Activated CD4-positive, alpha-beta T cell treated with anti-CD3 and anti-CD28 coated beads, Interleukin-2, Interleukin-4, amounts not matched to agents 100 ng/mL and 50 ng/mL, durations not matched to agents 16 hours and 8 hours (primary cell): ENCODE results near the gene CA6.
"Not testable (repeated sequence)": the region's sequence is repeated elsewhere in the genome, so short reads cannot be mapped to it uniquely, and the experiment has no call there.

Experiments
- DNase-seq: peaks from one replicate; pipeline ENCODE4 v3.0.0-alpha.2; 2020; ENCODE audit warnings: low spot score

The CA6 gene

GRCh38 chr1:8926707-8927694 is 18.7 kb upstream of the CA6 start:
- no peak for DNase-seq

- DNase-seq: no peak
Measured at GRCh38 chr1:8930116-8930515, 15.6 kb upstream of the CA6 start.

- not testable (repeated sequence) for DNase-seq
Measured at GRCh38 chr1:8937051-8937450, 8.6 kb upstream of the CA6 start.

DNA sequence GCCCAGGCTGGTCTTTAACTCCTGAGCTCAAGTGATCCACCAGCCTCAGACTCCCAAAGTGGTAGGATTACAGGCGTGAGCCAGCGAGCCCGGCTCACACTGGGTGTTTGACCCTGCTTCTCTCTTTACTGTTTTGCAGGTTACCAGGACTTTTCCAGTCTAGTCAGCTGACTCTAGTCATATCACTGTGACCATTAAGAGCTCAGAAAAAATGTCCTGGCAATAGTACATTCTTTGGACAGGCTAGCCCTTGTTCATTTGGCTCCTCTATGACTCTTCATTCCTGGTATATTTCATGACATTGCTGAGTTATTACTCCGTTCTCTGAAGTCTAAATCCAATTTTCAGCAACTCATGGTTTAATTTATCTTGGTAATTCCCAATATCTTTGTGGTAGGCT is 8.0 kb upstream of the CA6 start:
- no peak for DNase-seq

DNA sequence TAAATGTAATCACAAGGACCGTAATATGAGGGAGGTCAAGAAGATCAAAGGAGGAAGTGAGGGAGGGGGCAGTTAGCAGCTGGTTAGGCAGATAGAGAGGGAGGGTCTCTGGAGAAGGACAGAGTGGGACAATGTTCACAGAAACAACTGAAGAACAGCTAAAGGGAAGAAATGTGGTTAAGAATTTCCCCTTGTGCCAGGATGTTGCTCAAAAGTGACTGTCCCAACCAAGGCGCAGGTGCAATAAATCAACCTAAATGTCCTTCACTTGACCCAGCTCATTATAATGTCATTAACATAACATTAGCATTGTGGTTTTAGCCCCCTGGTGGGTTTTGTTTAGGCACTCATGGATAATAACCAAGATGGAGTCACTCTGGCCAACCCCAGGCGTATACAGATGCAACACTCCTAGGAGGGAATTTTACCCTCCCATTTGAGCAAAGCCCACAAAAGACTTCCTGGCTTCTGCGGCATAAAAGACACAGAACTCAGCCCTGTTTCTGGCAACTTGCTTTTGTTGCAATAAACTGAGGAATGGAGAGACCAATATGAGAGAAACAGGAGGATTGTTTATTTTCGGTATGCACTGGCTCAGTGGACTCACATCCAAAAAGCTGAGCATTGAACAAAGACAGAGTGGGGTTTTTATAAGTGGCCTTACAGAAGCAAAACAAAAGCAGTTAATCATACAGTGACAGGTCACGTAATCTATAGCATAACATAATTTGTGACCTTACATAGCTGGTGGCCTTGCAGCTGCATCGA is 7.3 kb upstream of the CA6 start:
- DNase-seq: no peak

- DNase-seq: no peak
Measured at GRCh38 chr1:8939000-8939265, 6.7 kb upstream of the CA6 start.

DNA sequence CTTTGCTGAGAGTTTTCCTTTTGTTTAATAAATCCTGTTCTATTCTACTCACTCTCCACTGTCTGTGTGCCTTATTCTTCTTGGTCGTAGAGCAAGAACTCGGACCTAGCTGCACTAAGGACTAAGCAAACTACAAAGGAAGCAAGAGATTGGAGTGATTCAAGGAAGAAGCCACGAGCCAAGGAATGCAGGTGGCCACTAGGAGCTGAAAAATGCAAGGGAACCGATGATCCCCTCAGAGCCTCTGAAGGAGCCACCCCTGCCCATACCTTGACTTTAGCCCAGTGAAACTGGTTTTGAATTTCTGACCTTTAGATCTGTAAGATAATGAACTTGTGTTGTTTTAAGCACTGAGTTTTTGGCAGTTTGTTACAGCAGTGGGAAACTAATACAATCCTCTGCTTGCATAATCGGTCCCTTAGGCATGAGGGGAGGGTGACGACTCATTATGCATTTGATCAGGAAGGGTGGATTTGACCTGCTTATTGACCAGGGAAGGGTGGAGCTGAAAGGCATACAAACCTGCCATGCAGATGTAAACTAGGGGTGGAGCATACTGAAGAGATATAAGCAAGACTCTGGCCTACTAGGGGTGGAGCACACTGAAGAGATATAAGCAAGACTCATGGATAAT is 6.2 kb upstream of the CA6 start:
- peak; percentile 15 for DNase-seq

DNA sequence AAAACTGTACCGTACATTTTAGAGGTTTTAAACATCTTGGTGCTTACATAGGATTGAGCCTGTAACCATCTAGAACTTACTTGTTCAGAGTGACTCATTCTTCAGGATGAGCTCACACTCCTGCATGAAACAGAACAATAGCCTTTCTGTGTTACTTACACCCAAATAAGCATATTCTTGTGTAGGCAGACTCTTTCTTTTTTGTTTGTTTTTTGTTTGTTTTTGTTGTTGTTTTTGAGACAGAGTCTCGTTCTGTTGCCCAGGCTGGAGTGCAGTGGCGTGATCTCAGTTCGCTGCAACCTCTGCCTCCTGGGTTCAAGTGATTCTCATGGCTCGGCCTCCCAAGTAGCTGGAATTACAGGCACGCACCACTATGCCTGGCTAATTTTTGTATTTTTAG is 3.8 kb upstream of the CA6 start:
- DNase-seq: no peak

GRCh38 chr1:8943498-8944405 is 1.9 kb upstream of the CA6 start:
- no peak for DNase-seq

DNA sequence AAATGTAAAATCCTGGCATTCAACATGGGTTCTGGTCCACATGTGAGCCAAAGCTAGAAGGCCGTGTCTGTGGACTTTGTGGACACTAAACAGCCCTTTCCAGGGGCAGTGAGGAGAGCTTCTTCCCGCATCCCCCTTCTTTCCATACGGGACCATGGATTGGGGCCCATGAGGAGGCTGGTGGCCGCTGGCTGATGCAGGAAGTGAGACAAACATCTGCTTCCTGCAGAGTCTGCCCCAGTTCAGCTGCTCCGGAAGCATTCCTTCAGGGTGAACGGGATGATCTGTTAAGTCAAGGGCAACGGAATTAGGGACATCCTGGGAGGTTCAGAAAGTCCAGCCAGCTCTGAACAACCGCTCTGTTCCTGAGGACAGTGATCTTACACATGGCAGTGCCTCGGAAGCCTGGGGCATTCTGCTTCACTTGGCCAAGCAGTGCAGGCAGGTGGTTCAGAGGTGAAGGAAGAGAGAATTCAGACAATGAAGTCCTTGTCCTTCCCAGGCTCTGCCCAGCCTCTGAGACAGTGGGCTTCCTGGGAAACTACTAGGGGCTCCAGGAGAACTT is 1.5 kb downstream of the CA6 start:
- DNase-seq: no peak

DNA sequence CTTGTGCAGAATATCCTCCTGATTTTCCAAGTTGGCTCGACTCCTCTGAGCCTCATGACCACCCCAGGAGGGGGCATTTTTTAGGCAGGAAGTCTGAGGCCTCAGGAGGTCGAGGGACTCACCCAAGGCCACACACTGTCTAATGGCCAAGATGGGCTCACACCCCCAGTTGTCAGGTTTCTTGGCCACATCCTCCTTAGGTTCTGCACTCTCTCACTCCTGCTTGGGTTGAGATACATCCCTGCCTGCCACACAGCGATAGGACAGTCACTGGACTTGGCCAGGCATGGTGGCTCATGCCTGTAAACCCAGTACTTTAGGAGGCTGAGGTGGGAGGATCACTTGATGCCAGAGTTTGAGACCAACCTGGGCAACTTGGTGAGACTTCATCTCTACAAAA is 4.6 kb downstream of the CA6 start:
- DNase-seq: no peak

- DNase-seq: no peak
Measured at GRCh38 chr1:8951231-8951630, 5.6 kb downstream of the CA6 start.

DNA sequence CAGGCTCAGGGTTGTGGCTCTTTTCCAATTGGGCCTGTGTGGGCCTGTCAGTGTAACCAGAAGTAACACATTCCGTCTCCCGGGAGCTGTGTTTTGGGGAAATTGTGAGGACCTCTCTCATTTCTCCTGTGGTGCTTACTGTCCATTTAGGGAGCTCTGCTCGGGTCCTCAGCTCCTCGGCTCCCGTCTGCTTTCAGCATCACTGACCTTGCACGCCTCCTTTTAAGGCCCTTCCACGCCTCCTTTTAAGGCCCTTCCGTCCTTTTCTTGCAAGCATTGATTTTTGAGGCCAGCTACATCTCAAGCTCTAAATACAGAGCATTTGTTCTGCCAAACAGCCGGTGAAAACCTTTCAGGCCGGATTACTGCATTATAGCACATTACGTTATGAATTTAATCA is 9.7 kb downstream of the CA6 start:
- no peak for DNase-seq

DNA sequence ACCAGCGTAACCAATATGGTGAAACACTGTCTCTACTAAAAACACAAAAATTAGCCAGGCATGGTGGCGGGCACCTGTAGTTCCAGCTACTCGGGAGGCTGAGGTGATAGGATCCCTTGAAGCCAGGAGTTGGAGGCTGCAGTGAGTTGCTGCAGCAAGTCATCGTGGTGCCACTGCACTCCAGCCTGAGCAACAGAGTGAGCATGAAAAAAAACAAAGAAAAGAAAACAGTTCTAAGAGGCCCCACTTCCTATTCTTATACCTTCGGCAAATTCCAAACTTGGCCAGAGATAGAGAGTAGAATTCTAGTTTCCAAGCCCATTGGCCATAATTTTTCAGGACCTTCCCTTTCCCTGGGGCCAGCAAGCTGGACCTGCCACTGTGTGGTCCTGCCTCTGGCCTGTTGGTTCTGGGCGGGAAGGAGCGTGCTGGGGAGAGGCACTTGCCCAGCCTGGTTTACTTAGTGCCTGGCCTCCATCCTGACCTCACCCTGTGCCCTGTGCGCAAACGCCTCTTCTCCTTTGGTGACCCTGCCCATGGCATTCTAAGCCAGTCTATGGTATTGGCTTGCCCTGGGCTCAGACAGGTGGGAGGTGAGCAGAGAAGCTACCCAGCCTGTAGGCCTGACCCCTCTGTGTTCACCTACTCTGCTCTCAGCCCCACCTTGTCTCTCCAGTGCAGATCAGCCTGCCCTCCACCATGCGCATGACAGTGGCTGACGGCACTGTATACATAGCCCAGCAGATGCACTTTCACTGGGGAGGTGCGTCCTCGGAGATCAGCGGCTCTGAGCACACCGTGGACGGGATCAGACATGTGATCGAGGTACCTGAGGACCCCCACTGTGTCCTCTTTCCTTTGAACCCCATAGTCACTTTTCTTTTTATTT is 11.0 kb downstream of the CA6 start:
- DNase-seq: no peak

- DNase-seq: peak; percentile 49
Measured at GRCh38 chr1:8962812-8963530, 17.3 kb downstream of the CA6 start.

- no peak for DNase-seq
Measured at GRCh38 chr1:8963963-8964362, 18.3 kb downstream of the CA6 start.

DNA sequence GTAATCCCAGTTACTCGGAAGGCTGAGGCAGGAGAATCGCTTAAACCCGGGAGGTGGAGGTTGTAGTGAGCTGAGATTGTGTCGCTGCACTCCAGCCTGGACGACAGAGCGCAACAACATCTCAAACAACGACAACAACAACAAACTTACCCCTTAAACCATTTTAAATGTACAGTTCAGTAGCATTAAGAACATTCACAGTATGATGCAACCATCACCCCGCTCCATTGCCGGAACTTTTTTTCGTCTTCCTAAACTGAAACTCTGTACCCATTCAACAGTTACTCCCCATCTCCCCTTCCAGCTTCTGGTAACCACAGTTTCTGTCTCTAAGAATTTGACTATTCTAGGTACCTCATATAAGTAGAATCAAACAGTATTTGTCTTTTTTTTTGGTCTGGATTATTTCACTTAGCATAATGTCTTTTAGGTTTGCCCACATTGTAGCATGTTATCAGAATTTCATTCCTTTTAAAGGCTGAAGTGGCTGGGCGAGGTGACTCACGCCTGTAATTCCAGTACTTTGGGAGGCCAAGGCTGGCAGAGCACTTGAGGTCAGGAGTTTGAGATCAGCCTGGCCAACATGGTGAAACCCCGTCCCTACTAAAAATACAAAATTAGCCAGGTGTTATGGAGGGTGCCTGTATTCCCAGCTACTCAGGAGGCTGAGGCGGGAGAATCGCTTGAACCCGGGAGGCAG is 19.6 kb downstream of the CA6 start:
- DNase-seq: no peak

- no peak for DNase-seq
Measured at GRCh38 chr1:8966606-8967005, 20.9 kb downstream of the CA6 start.

DNA sequence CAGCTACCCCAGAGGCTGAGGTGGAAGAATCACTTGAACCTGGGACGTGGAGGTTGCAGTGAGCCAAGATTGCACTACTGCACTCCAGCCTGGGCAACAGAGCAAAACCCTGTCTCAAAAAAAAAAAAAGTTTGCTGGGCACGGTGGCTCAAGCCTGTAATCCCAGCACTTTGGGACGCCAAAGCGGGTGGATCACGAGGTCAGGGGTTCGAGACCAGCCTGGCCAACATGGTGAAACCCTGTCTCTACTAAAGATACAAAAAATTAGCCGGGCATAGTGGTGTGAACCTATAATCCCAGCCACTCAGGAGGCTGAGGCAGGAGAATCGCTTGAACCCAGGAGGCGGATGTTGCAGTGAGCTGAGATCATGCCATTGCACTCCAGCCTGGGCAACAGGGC is 23.2 kb downstream of the CA6 start:
- not testable (repeated sequence) for DNase-seq
